ENCODE results near the gene NODAL.
"Not testable (repeated sequence)": the region's sequence is repeated elsewhere in the genome, so short reads cannot be mapped to it uniquely, and the experiment has no call there.

The NODAL gene

DNA sequence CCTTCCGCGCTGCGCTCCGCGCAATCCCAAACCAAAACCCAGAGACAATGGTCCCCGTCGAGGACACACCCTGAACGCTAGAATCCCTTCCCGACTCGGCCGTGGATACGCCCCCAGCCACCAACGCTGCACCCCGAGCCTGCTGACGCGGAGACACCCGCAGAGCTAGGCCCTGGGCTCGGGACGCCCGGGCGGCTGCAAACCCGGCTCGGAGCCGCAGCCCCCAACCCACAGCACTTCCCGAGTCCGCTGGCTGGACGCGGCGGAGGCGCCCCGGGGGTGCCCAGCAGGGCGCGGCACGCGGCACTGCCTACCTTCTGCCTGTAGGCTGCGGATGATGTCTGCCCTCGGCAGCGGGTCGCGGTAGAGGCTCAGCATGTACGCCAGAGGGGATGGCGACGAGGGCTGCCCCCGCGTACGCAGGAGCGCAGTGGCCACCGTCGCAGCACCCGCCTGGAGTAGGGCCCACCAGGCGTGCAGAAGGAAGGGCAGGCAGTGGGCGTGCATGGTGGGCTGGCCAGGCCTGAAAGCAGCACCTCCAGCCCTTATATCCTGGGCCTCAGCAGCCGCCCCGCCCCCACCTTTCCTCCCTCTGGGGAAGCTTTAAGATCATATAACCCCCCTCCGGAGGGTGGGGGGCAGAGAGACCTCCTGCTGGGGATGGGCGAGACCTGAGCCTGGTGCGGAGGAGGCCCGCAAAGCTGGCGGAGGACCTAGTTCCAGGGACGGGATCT, at the start of gene NODAL:
TSS of gene NODAL (minus strand) at position 521 of the 734 bp plus-strand sequence. CDS start at position 507, 14 bp downstream.
- in situ Hi-C loops (cut with HindIII; ENCODE audit: low sequenced_read_pairs), result no loop called here

DNA sequence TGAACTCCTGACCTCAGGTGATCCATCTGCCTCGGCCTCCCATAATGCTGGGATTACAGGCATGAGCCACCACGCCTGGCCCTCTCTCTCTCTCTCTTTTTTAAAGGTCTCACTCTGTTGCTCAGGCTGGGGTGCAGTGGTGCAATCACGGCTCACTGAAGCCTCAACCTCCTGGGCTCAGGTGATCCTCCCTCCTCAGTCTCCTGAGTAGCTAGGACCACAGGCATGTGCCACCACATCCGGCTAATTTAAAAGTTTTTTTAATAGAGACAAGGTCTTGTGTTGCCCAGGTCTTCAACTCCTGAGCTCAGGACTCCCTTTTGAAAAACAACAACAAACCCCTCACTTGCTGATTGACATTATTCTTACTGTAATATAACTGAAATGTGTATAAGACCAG, 48.7 kb upstream of the NODAL start:
- in situ Hi-C loops (cut with HindIII; ENCODE audit: low sequenced_read_pairs), result no loop called here

DNA sequence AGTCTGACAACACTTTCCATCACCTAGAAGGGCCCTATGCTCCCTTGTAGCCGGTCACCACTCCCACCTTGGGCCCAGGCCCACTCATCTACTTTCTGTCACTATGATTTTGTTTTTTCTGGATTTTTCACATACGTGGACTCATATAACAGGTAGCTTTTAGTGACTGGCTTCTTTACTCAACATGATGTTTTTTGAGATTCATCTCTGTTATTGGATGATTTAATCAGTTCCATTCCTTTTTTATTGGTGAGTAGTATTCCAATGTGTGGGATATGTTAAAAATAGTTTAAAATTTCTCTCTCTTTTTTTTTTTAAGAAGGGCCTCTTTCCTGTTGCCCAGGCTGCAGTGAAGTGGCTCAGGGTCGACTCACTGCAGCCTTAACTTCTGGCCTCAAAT, 46.3 kb upstream of the NODAL start:
- in situ Hi-C loops (cut with HindIII; ENCODE audit: low sequenced_read_pairs), result no loop called here

DNA sequence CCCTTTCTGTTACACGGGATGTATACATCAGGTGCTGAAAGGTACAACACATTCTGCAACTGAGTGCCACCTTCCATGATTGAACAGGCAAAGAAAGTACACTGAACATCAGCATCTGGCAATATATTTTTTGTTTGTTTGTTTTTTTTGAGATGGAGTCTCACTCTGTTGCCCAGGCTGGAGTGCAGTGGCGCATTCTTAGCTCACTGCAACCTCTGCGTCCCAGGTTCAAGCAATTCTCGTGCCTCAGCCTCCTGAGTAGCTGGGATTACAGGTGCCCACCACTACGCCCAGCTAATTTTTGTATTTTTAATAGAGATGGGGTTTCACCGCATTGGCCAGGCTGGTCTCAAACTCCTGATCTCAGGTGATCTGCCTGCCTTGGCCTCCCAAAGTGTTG, 42.4 kb upstream of the NODAL start:
- in situ Hi-C loops (cut with HindIII; ENCODE audit: low sequenced_read_pairs), result not testable (repeated sequence)

DNA sequence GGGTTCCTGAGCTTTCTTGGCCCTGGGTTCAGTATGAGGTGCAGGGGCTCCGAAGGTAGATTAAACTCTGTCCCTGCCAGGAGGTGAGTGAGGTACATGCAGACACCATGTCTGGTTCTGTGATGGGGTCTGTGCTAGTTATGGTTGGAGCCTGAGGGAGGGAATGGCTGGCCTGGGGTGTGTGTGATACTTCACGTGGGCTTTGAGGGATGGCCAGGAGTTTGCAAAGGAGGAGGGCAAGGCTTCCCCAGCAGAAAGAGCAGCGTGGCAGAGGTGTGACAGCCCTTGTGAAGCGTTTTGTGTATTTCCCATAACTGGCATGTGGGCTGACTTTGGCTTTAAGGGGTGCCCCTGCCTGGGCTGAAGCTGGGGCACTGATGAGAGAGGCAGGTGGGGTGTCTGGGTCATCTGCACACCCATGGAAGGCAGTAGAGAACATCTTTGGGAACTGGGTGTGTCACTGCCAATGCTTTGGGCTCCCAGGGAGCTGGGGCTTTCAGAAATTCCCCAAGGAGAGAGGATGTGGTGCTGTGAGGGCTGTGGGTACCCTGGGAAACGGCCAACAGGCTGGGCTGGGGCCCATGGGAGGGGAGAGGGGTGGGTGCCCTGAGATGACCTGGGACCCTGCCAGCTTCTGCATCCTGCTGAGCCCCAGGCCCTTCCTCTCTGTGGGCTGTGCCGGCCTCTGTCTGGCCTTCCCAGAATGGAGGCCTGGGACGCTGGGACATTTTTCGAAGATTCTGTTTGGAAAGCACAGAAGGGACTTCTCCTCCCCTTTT, 41.7 kb upstream of the NODAL start:
- in situ Hi-C loops (cut with HindIII; ENCODE audit: low sequenced_read_pairs), result no loop called here

DNA sequence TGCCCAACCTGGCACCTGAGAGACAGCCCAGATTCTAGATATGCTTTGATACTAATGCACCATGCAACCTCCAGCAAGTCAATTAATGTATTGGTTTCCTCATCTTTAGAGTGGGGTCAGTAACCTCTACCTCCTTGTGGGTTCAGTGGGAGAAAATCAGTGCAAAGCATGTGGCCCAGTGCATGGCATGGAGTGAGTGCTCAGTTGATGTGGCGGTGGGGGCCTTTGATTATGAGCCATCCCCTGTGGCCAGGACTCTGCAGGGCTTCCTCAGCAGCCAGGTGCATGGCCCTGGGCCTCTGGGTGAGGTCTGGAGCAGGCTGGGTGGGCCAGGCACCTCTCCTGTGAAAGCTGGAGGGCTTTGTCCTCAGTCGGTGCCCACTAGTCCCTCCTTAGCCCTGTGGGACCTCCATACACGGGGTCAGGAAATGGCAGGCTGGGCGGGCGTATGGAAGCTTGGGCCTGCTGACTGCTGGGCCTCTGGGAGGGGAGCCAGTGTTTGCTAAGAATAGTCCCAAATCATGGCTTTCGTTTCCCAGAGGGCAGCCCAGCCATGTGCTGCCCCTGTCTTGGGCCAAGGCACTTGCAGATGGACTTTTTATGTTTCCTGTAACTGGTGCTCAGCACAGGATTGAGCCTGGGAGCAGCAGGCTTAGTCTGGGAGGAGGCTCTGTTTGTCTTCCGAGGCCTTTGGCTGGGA, 40.5 kb upstream of the NODAL start:
- in situ Hi-C loops (cut with HindIII; ENCODE audit: low sequenced_read_pairs), result no loop called here

DNA sequence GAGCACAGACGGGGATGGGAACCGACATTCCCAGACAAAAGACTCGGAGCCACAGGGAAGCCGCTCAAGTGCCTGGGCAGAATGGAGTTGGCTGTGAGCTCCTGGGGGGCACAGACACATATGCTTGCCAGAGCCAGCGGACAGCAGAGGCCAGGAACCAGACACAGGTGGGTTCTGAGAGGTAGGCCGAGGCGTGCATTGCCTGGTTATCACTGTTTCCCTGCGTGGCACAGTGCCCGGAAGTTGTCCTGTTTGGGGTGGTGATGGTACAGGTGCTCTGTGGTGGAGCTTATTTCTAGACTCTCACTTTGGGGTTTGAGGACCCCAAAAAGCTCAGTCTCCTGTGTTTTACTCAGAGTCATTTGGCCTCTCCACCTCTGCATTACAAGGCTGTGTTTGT, 39.6 kb upstream of the NODAL start:
- in situ Hi-C loops (cut with HindIII; ENCODE audit: low sequenced_read_pairs), result no loop called here

DNA sequence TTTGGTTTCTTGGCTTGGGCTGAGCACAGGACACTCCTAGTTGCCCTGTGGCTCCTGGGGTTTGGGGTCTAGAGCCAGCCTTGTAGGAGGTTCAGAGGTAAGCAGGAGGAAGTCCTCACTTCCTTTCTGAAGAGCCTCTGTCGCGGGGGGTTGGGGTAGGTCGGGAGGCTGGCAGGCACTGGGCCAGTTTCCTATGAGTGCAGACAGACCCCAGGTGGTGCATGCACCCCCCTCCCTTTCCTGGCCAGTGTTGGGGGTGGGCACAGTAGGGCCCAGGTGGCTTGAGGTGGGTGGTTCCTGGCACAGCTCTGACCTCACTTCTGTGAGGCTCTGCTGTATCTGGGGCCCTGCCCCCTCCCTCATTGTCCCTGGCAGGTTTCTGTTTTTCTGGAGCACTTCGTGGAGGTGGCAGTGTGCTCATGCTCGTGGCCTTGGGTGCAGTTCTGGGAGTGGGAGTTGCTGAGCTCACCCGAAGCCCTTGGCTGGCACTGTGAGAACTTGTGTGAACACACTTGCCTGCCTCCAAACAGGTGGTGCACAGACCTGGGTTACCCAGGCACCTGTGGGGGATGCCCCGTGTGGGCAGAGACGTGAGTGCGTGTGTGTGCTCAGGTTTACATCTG, 38.9 kb upstream of the NODAL start:
- in situ Hi-C loops (cut with HindIII; ENCODE audit: low sequenced_read_pairs), result no loop called here

DNA sequence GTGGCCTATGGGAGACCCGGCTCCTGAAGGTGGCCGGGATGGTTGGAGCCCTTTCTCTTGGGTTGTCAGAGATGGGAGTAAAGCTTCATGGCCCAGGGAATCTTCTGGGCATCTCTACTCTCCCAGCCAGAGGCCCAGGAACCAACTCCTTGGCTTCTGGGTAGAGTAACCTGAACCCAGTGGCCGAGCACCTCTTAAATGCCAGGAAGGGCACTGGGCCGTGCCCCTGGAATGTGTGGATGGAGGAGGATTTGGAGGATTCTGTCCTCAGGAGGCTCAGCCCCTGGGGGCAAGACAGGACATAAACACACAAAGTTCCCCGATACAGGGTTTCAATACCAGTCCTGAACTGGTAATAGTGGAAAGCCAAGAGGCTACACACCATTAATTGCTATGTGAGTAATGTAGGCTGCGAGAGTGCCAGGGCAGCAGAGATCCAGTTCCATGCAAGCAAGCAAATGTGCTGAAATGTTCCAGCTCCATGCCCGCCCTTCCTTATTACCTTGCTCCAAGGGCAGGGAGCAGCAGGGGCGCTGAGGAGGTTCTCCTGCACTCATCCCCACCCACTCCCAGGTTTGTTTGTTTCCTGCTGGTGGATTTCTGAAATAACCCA, 38.3 kb upstream of the NODAL start:
- in situ Hi-C loops (cut with HindIII; ENCODE audit: low sequenced_read_pairs), result no loop called here

DNA sequence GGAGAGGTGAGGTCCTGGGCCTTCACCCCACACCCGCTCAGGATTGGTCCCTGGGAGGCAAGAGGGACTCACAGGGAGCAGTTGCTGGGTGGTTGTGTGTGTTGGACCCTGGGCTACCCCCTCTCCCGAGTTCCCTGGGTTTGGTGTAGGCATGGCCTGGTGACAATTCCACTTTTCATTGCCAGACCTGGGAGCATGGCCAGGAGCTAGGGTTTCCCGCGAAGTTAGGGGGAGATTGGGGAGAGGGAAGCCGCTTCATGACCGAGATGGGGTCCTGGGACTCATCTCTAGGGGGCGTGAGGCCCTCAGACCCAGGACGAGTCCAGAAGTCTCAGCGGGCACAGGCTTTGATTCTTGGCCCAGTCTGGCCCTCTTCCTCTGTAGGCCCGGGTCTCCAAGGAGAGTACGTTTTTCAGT, 37.7 kb upstream of the NODAL start:
- in situ Hi-C loops (cut with HindIII; ENCODE audit: low sequenced_read_pairs), result no loop called here

DNA sequence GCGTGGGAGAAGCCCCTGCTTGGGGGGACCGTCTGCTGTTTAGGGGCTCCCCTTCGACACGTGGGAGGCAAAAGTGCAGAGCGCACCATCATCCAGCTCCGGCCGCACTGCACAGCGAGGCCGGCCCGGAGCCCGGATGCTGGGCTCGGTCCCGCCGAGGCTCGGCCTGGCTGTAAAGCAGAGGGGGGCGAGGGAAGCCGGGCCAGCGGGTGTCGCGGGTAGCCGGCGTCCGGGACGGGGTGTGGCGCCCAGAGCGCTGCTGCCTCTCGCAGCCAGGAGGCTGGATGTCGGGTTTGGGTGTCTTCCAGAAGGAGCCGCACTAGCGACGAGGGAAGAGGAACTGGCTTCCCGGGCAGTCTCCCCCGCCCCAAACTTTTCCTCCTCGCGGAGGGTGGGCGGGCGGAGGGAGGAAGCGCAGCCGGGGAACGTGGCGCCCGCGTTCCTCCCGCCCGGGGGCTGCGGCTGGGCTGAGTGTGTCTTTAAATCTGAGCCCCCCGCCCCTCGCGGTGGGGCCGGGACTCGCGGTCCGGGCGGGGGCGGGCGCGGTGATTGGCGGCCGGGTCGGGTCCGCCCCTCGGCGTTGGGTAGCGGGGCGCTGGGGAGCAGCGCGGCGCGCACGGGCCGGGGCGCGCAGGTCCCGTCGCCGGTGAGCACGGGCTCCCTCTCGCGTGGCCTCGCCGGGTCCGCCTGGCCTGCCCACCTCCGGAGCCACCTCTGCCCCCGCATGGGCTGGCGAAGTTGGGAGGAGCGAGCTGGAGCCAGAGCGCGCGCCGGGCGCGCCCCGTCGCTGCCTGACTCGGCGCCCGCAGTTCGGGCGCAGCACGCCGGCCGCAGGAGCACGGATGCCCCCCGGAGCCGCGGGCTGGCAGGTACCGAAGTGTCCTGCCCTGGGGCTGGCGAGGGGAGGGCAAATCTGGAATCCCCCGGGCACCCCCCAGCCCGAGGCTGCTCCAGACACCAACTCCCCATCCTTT, 37.0 kb upstream of the NODAL start, which contains the start of gene PALD1:
TSS of gene PALD1 (plus strand) at position 577 of the 974 bp plus-strand sequence. CDS start 47,185 bp downstream, outside the sequence.
- in situ Hi-C loops (cut with HindIII; ENCODE audit: low sequenced_read_pairs), result no loop called here

DNA sequence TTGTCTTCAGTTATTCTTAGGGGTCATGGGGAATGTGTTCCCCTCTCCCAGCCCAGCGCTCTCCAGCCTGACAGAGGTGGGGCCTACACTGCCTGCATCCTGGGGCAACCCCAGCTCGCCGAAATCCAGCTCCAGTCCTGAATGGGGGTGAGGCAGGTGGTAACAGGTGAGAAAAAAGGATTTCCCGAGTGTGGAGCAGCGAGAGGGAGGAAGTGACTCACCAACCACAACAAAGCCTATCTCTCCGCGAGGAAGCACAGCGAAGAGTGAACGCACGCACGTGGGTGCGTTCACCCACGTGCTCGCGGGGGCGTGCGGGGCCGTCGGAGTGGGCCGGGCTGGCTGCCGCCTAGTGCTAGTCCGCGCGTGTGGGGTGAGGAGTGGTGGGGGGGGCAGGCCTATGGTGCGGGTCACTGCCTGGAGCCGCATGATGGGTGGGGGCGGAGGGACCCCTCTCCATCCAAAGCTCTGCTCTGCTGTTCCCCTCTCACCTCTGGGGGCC, 36.2 kb upstream of the NODAL start:
- in situ Hi-C loops (cut with HindIII; ENCODE audit: low sequenced_read_pairs), result no loop called here

DNA sequence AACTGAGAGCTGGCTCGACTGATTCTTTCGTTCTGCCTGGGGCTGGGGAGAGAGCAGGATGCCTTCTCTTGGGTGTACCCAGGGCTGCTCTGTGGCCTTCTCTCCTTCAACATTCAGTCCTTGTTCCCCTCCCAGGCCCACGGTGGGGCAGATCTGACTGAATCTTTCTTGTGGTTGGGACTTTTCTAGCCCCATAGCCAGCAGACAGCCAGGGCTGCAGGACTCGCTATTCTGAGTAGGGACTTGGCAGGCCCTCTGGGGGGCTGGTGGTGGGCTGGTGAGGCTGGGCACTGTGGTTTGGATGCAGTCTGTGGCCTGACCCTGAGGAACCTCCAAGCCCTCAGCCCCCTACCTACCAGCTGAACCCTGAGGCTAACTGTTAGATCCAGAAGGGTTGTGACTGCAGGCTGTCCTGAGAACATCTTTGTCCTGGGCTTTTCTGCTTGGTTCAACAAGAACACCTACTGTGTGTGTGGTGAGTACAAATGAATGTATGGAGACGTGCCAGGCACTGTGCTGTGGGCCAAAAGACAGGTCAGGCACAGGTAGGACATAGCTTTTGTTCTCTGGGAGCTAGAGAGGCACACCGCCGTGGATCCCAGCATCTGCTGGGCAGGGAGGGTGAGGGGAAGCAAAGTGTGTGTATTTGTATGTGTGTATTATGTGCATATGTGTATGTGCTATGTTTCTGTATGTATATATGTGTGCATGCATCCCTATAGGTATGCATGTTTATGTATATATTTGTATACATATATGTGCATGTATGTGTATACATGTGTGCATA, 35.0 kb upstream of the NODAL start:
- in situ Hi-C loops (cut with HindIII; ENCODE audit: low sequenced_read_pairs), result no loop called here

DNA sequence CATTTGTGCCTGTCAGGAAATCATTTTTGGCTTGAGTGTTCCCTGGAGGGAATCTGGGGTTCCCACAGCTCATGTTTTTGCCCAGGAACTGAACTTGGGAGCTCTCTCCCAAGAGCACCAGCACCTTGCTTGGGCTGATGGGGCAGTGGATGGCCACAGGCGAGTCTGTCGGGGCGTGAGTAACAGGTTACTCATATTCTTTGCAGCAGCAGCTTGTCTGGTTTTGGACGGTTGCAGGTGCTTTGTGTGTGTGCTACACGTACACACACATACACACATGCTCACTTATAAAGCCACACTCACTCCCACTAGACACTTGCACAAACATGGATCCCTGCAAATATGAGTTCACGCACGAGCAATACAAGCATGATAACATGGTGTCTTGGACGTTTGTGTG, 34.2 kb upstream of the NODAL start:
- in situ Hi-C loops (cut with HindIII; ENCODE audit: low sequenced_read_pairs), result no loop called here

DNA sequence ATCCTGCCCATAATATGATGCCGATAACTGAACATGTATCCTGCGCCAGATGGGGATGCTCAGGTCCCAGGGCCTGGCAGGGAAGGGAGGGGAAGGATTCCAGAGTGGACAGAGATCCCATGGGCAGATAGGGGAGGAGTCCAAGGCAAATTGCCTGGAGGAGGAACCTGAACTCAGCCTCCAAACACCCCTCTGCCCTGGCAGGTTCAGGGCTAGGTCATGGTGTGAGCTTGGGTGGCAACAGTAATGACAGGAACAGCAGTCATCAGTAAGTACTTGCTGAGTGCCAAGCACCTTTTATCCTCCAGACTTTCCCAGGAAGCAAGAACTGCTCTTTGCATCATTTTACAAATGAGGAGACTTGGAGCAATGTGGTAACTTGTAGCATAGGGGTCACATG, 33.3 kb upstream of the NODAL start:
- in situ Hi-C loops (cut with HindIII; ENCODE audit: low sequenced_read_pairs), result no loop called here

DNA sequence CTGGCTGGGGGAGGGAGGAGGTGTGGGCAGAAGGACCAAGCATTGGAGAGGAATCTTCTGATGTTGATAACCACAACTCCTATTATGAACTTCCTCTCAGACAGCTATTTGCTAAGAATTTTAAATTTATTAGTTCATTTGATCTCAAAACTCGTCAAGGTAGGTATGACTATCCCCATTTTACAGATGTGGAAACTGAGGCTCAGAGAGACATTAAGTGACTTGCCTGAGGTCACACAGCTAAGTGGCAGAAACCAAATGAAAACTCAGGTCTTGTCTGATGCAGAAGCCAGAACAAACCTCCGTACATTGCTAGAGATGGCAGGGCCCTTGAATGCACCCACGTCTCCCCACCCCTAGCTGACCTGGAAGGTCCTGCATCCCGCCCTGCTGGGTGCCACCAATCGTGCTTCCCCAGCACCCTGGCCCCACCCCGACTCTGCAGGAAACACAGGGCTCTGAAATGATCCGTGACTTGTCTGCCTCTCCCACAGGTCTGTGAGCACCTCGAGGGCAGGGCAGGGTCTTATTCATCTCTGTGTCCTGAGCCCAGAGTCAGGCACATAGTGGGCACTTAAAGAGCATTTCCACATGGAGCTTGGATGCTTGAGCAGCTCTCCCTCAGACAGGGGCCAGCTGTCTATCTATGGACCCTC, 31.4 kb upstream of the NODAL start:
- in situ Hi-C loops (cut with HindIII; ENCODE audit: low sequenced_read_pairs), result no loop called here

DNA sequence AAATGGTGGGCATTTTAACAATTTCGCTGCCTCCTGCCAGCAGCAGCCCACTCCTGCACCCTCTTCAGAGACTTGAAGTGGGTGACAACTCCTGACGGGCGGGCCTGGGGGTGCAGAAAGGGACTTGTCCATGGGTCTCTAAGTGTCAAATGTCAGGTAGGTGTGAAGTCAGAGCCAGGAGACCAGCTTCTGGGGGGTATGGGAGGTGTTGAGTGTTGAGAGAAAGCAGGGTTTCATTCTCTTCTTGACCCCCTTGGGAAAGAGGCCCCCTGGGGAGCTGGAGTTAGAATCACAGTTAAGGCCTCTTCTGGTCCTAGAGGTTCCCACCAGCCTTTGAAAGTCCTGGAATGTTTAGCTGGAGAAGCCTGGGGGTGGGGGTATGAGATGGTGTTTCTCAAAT, 25.5 kb upstream of the NODAL start:
- in situ Hi-C loops (cut with HindIII; ENCODE audit: low sequenced_read_pairs), result no loop called here

DNA sequence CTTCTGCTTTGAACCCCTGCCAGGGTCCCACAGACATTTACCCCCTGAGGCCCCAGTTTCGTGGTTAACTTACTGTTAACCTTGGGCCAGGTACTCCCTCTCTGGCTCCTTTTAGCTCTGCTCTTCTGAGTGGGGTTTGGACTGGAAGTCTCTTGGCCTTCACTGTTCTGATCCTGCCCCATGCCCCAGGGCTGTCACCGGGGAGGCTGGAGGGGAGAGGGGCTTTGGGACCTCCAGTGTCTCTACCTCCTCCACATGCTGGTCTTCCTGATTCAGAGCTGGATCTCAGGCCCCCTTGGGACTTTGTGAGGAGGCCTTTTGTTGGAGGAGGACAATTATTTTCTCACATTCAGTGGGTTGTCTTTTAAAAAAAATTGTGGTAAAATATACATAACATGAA, 24.4 kb upstream of the NODAL start:
- in situ Hi-C loops (cut with HindIII; ENCODE audit: low sequenced_read_pairs), result no loop called here

All from DLD1 (cell line).